ENCODE measurements around the gene TMBIM6. TPM values are rescaled to one million over a fixed set of nuclear protein-coding genes. Genes with fewer than 3 reads are reported as not detected.

TMBIM6 gene, protein sequence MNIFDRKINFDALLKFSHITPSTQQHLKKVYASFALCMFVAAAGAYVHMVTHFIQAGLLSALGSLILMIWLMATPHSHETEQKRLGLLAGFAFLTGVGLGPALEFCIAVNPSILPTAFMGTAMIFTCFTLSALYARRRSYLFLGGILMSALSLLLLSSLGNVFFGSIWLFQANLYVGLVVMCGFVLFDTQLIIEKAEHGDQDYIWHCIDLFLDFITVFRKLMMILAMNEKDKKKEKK
- 260 TPM for polyA plus RNA-seq (2012; ENCODE audit: insufficient read length, low read depth)

DNA sequence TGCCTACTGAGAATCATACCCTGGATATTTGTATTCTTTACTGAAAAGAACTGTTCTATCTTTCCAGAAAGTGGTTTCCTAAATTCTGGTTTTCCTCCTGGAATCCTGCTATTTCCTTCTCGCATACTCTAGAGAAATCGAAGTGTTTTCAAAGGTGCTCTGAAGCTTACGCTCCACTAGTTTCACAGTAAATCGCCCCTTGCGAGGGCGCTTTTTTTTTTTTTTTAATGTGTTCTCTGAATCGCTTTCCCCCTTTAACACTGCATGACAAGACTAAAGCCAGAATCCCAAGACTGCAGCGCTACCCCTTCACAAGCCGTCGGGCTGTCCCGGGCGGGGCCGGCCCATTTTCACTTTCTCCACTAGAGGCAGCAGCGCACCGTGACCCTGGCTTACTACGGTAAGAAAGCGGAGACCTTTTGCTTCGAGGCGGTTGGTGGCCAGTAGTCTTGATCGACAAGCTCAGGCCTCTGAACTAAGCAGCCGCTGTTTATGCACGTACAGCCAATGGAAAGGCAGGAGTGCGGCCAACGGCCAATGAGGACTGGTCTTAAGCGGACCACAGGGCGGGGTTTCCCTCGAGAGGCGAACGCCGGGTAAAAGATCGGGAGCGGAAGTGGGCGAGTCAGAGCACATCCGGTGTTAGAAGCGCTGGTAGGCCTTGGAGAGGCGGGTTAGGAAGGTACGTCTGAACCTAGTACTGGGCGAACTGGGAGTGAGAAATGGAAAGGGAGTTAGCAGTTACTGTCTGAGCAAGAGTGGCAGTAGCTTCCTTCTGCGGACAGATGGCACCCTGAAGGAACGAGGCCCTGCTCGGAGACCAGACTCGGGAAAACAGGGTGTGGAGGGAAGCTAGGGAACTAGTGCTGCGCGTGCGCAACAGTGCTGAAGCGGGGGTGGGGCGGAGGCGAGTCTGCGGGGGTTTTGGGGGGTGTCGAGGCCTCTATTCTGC is at the start of gene TMBIM6:
Gene TMBIM6 (plus strand): TSS at position 628 of the 952 bp plus-strand sequence. CDS start 10,937 bp downstream, outside the sequence.
- peak; percentile 100 for TF ChIP-seq TAF1 (IDR thresholded peaks at IDR 0.05; ENCODE audit: borderline replicate concordance, insufficient read depth, low read length)
- peak; percentile 98 for TF ChIP-seq POLR2AphosphoS5 (IDR thresholded peaks at IDR 0.05; ENCODE audit: low read depth, low read length)
- peak; percentile 36 for TF ChIP-seq FOXP2 (optimal IDR thresholded peaks at IDR 0.05; ENCODE audit: borderline replicate concordance, extremely low read depth, extremely low read length, insufficient read depth)
- TF ChIP-seq, protein P1, sequence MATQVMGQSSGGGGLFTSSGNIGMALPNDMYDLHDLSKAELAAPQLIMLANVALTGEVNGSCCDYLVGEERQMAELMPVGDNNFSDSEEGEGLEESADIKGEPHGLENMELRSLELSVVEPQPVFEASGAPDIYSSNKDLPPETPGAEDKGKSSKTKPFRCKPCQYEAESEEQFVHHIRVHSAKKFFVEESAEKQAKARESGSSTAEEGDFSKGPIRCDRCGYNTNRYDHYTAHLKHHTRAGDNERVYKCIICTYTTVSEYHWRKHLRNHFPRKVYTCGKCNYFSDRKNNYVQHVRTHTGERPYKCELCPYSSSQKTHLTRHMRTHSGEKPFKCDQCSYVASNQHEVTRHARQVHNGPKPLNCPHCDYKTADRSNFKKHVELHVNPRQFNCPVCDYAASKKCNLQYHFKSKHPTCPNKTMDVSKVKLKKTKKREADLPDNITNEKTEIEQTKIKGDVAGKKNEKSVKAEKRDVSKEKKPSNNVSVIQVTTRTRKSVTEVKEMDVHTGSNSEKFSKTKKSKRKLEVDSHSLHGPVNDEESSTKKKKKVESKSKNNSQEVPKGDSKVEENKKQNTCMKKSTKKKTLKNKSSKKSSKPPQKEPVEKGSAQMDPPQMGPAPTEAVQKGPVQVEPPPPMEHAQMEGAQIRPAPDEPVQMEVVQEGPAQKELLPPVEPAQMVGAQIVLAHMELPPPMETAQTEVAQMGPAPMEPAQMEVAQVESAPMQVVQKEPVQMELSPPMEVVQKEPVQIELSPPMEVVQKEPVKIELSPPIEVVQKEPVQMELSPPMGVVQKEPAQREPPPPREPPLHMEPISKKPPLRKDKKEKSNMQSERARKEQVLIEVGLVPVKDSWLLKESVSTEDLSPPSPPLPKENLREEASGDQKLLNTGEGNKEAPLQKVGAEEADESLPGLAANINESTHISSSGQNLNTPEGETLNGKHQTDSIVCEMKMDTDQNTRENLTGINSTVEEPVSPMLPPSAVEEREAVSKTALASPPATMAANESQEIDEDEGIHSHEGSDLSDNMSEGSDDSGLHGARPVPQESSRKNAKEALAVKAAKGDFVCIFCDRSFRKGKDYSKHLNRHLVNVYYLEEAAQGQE (IDR thresholded peaks at IDR 0.05; ENCODE audit: insufficient read depth in 1 of 2, low read depth in 2 of 2, low read length in 2 of 2): peak in 1 of 2 experiments; percentile 78; a peak in 2 of 4 replicates
- peak; percentile 87; the same call in 1 of the 2 replicates for TF ChIP-seq SIN3A (IDR thresholded peaks at IDR 0.05; ENCODE audit: borderline replicate concordance, insufficient read depth, low read length)

DNA sequence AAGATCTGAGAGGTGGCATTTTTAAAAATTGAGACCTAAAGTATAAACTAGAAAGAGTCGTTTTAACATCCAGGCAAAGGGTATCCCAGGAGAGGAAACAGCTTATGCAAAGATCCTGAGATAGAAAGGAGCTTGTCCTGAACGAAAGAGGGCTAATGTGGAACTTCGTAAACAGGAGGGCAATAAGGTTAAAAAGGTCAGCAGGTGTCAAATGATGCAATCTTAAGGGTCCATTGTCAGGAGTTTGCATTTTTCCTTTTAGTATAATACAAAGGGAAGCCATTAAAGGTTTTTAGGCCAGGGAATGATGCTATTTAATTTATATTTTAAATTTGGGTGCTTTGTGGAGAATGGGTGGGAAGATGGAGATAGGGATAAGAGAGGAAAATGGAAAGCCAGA is 48.5 kb upstream of the TMBIM6 start:
- TF ChIP-seq, protein P1 (IDR thresholded peaks at IDR 0.05; ENCODE audit: insufficient read depth in 1 of 2, low read depth in 2 of 2, low read length in 2 of 2): no peak
- TF ChIP-seq POLR2AphosphoS5 (IDR thresholded peaks at IDR 0.05; ENCODE audit: low read depth, low read length) (no peak), FOXP2 (optimal IDR thresholded peaks at IDR 0.05; ENCODE audit: borderline replicate concordance, extremely low read depth, extremely low read length, insufficient read depth) (no peak), SIN3A (IDR thresholded peaks at IDR 0.05; ENCODE audit: borderline replicate concordance, insufficient read depth, low read length) (no peak), TAF1 (IDR thresholded peaks at IDR 0.05; ENCODE audit: borderline replicate concordance, insufficient read depth, low read length) (no peak)

- TF ChIP-seq SIN3A (IDR thresholded peaks at IDR 0.05; ENCODE audit: borderline replicate concordance, insufficient read depth, low read length): no peak
- TF ChIP-seq, protein P1 (IDR thresholded peaks at IDR 0.05; ENCODE audit: insufficient read depth in 1 of 2, low read depth in 2 of 2, low read length in 2 of 2): no peak
Observed at GRCh38 chr12:49693931-49694444, 47.4 kb upstream of the TMBIM6 start.

- TF ChIP-seq POLR2AphosphoS5 (IDR thresholded peaks at IDR 0.05; ENCODE audit: low read depth, low read length): no peak
- TF ChIP-seq FOXP2 (optimal IDR thresholded peaks at IDR 0.05; ENCODE audit: borderline replicate concordance, extremely low read depth, extremely low read length, insufficient read depth): no peak
- no peak for TF ChIP-seq SIN3A (IDR thresholded peaks at IDR 0.05; ENCODE audit: borderline replicate concordance, insufficient read depth, low read length)
- TF ChIP-seq, protein P1 (IDR thresholded peaks at IDR 0.05; ENCODE audit: insufficient read depth in 1 of 2, low read depth in 2 of 2, low read length in 2 of 2): no peak
- no peak for TF ChIP-seq TAF1 (IDR thresholded peaks at IDR 0.05; ENCODE audit: borderline replicate concordance, insufficient read depth, low read length)
Observed at GRCh38 chr12:49696723-49697122, 44.6 kb upstream of the TMBIM6 start.

Measured in PFSK-1 (cell line).